IMR-90 (cell line): ENCODE measurements around the gene RYK. TPM values are rescaled to one million over a fixed set of nuclear protein-coding genes. Genes with fewer than 3 reads are reported as not detected.

Experiments used
- ATAC-seq: fragments of 200-7000 bp; cut with Tn5 transposase; 2 replicates; pipeline ENCODE4 v1.9.1; 2020; ENCODE audit warnings: low read depth, mild to moderate bottlenecking, moderate library complexity
- BruUV-seq: library from RNA; stranded (reverse); fragments of 400-500 nt; replicated peaks from 2 replicates; lab custom pipeline; 2021; lab: Mats Ljungman, UMichigan
- CTCF ChIA-PET: fragments of 300-600 bp; formaldehyde crosslinking; extraction: SDS; loops from one replicate; lab custom pipeline; 2021; ENCODE audit warnings: antibody characterized with exemption; lab: Yijun Ruan, JAX
- POLR2A ChIA-PET: fragments of 300-600 bp; sonication (Branson Sonifier 250); formaldehyde crosslinking; loops from one replicate; lab custom pipeline; 2022; ENCODE audit warnings: antibody characterized with exemption; ENCODE audit not compliant: unreplicated experiment; lab: Charles Lee
- DNase-seq: peaks from one replicate; pipeline ENCODE4 v3.0.0; 2013
- H2AFZ ChIP-seq: replicated peaks from 2 replicates; pipeline ENCODE3; 2013; ENCODE audit warnings: low read length, mild to moderate bottlenecking; ENCODE audit not compliant: poor library complexity
- H2AK5ac ChIP-seq: 2 replicates; pipeline ENCODE4 v1.6.1; 2013; ENCODE audit warnings: low read depth, low read length, inconsistent platforms
- H2AK9ac ChIP-seq: replicated peaks from 2 replicates; pipeline ENCODE3; 2013; ENCODE audit warnings: mild to moderate bottlenecking, low read depth, low read length, moderate library complexity; ENCODE audit not compliant: poor library complexity
- H2BK120ac ChIP-seq: 2 replicates; pipeline ENCODE4 v1.6.1; 2013; ENCODE audit warnings: low read depth, low read length, inconsistent platforms
- H2BK15ac ChIP-seq: 3 replicates; pipeline ENCODE4 v1.6.1; 2013; ENCODE audit warnings: low read depth, low read length, inconsistent platforms
- H2BK20ac ChIP-seq: 2 replicates; pipeline ENCODE4 v1.6.1; 2013; ENCODE audit warnings: low read depth, mild to moderate bottlenecking, inconsistent platforms, low read length, moderate library complexity
- H2BK5ac ChIP-seq: 2 replicates; pipeline ENCODE4 v1.6.1; 2013; ENCODE audit warnings: mild to moderate bottlenecking, low read depth, low read length, inconsistent platforms; ENCODE audit not compliant: poor library complexity, severe bottlenecking
- H3K14ac ChIP-seq: replicated peaks from 2 replicates; pipeline ENCODE4 v1.6.1; 2013; ENCODE audit warnings: low read depth, low read length, inconsistent platforms
- H3K18ac ChIP-seq: 2 replicates; pipeline ENCODE4 v1.6.1; 2013; ENCODE audit warnings: low read depth, low read length, control low read depth
- H3K23ac ChIP-seq: 2 replicates; pipeline ENCODE4 v1.6.1; 2013; ENCODE audit warnings: low read depth, low read length, inconsistent platforms
- H3K27ac ChIP-seq: 2 replicates; pipeline ENCODE4 v1.5.1; 2013; ENCODE audit warnings: mild to moderate bottlenecking, control low read depth, low read length; ENCODE audit not compliant: insufficient read depth
- H3K27me3 ChIP-seq: 2 replicates; pipeline ENCODE4 v1.6.1; 2013; ENCODE audit warnings: low read length; ENCODE audit not compliant: control insufficient read depth, insufficient read depth
- H3K36me3 ChIP-seq: 2 replicates; pipeline ENCODE4 v1.6.1; 2013; ENCODE audit warnings: low read length, mixed read lengths; ENCODE audit not compliant: control insufficient read depth, insufficient read depth
- H3K4ac ChIP-seq: 2 replicates; pipeline ENCODE4 v1.6.1; 2013; ENCODE audit warnings: low read depth, low read length, inconsistent platforms
- H3K4me1 ChIP-seq: 2 replicates; pipeline ENCODE4 v1.6.1; 2013; ENCODE audit warnings: low read length, mixed read lengths; ENCODE audit not compliant: control insufficient read depth, insufficient read depth
- H3K4me2 ChIP-seq: 2 replicates; pipeline ENCODE4 v1.6.1; 2013; ENCODE audit warnings: low read depth, mild to moderate bottlenecking, control low read depth, low read length, moderate library complexity
- H3K4me3 ChIP-seq: 2 replicates; pipeline ENCODE4 v1.5.1; 2013; ENCODE audit warnings: low read depth, mild to moderate bottlenecking, control low read depth, low read length, moderate library complexity; ENCODE audit not compliant: insufficient read depth
- H3K56ac ChIP-seq: 2 replicates; pipeline ENCODE4 v1.6.1; 2013; ENCODE audit warnings: low read length, inconsistent platforms; ENCODE audit not compliant: insufficient read depth; ENCODE audit errors: extremely low read depth
- H3K79me1 ChIP-seq, 2 experiments: 2 replicates each; pipeline ENCODE4 v1.6.1; 2013; ENCODE audit warnings: low read length in 2 of 2, inconsistent platforms in 1 of 2, low read depth in 1 of 2
- H3K9ac ChIP-seq: 2 replicates; pipeline ENCODE4 v1.6.1; 2013; ENCODE audit warnings: low read depth, low read length, control low read depth
- H3K9me1 ChIP-seq: 2 replicates; pipeline ENCODE4 v1.6.1; 2013; ENCODE audit warnings: low read length, inconsistent platforms; ENCODE audit not compliant: insufficient read depth
- H3K9me3 ChIP-seq: 2 replicates; pipeline ENCODE4 v1.6.1; 2013; ENCODE audit warnings: low read length; ENCODE audit not compliant: control insufficient read depth, insufficient read depth
- H4K20me1 ChIP-seq: 2 replicates; pipeline ENCODE4 v1.6.1; 2013; ENCODE audit warnings: low read length, inconsistent platforms; ENCODE audit not compliant: insufficient read depth
- H4K5ac ChIP-seq: 2 replicates; pipeline ENCODE4 v1.6.1; 2013; ENCODE audit warnings: mild to moderate bottlenecking, low read depth, low read length, control low read depth
- H4K8ac ChIP-seq, 2 experiments: 2 replicates each; pipeline ENCODE4 v1.6.1; 2013; ENCODE audit warnings: low read depth in 2 of 2, low read length in 2 of 2, control low read depth in 1 of 2, inconsistent platforms in 1 of 2
- H4K91ac ChIP-seq: 2 replicates; pipeline ENCODE4 v1.6.1; 2013; ENCODE audit warnings: low read depth, low read length, inconsistent platforms; ENCODE audit not compliant: insufficient read depth
- BHLHE40 ChIP-seq: fragments of 150-350 bp; IDR thresholded peaks from 2 replicates; pipeline ENCODE4 v1.6.1; 2016; ENCODE audit warnings: mild to moderate bottlenecking, low read depth, low read length
- CEBPB ChIP-seq: IDR thresholded peaks from 2 replicates; pipeline ENCODE4 v1.6.1; 2012; ENCODE audit warnings: low read depth, low read length, improper control_type of control experiment
- CHD1 ChIP-seq: IDR thresholded peaks from 2 replicates; pipeline ENCODE4 v1.6.1; 2012; ENCODE audit warnings: low read depth, low read length, improper control_type of control experiment
- CTCF ChIP-seq: conservative IDR thresholded peaks from 2 replicates; pipeline ENCODE4 v1.5.1; 2012; ENCODE audit warnings: mild to moderate bottlenecking, low read depth, low read length, improper control_type of control experiment
- ELK1 ChIP-seq: fragments of 150-350 bp; IDR thresholded peaks from 2 replicates; pipeline ENCODE4 v1.6.1; 2016; ENCODE audit warnings: low read depth, mild to moderate bottlenecking, low read length, moderate library complexity, borderline replicate concordance
- FOS ChIP-seq: fragments of 150-350 bp; IDR thresholded peaks from 2 replicates; pipeline ENCODE4 v1.6.1; 2016; ENCODE audit warnings: low read depth, low read length
- MXI1 ChIP-seq: IDR thresholded peaks from 2 replicates; pipeline ENCODE4 v1.6.1; 2012; ENCODE audit warnings: low read depth, mild to moderate bottlenecking, low read length, moderate library complexity, borderline replicate concordance
- NFE2L2 ChIP-seq: fragments of 150-350 bp; IDR thresholded peaks from 2 replicates; pipeline ENCODE4 v1.6.1; 2016; ENCODE audit warnings: low read depth, mild to moderate bottlenecking, low read length
- POLR2A ChIP-seq: IDR thresholded peaks from 2 replicates; pipeline ENCODE4 v1.6.1; 2012; ENCODE audit warnings: mild to moderate bottlenecking, low read depth, low read length
- RAD21 ChIP-seq: IDR thresholded peaks from 2 replicates; pipeline ENCODE4 v1.6.1; 2012; ENCODE audit warnings: low read length, improper control_type of control experiment
- RCOR1 ChIP-seq: IDR thresholded peaks from 2 replicates; pipeline ENCODE4 v1.6.1; 2012; ENCODE audit warnings: mild to moderate bottlenecking, low read length, improper control_type of control experiment; ENCODE audit not compliant: insufficient replicate concordance
- RFX5 ChIP-seq: IDR thresholded peaks from 2 replicates; pipeline ENCODE4 v1.8.0; 2012; ENCODE audit warnings: low read depth, mild to moderate bottlenecking, low read length, moderate library complexity
- SMC3 ChIP-seq: fragments of 150-350 bp; IDR thresholded peaks from 2 replicates; pipeline ENCODE4 v1.6.1; 2016; ENCODE audit warnings: low read depth, mild to moderate bottlenecking, antibody characterized with exemption, low read length, moderate library complexity
- USF2 ChIP-seq: fragments of 150-350 bp; IDR thresholded peaks from 2 replicates; pipeline ENCODE4 v1.6.1; 2017; ENCODE audit warnings: mild to moderate bottlenecking, antibody characterized with exemption, low read length, low read depth
- WGBS, 2 experiments: methylation state at CpG; one replicate each; pipeline versions ENCODE4 v1.1.5 to v1.1.7; 2013; ENCODE audit warnings: missing lambda C conversion rate in 2 of 2; ENCODE audit not compliant: insufficient read length in 1 of 2; ENCODE audit errors: extremely low coverage in 2 of 2; 5-methylcytosine and 5-hydroxymethylcytosine counted together
- dilution Hi-C: fragments of 300-500 bp; cut with HindIII; formaldehyde crosslinking; loops from one replicate; pipeline ENCODE4 v1.14.3; 2018; ENCODE audit warnings: low sequenced_read_pairs; ENCODE audit not compliant: unreplicated experiment
- in situ Hi-C: fragments of 300-500 bp; cut with MboI; formaldehyde crosslinking; loops from 3 replicates; pipeline ENCODE4 v1.14.3; 2019; ENCODE audit warnings: low sequenced_read_pairs, inconsistent platforms, mixed read lengths
- intact Hi-C: fragments of 100-400 bp; cut with micrococcal nuclease; formaldehyde crosslinking; loops from 2 replicates; pipeline ENCODE4 v1.10.0; 2022
- polyA plus RNA-seq, 3 experiments: library from polyadenylated mRNA; depleted of rRNA; stranded (reverse); fragments of >200 nt; gene quantifications; 2 replicates each; pipeline ENCODE4 v1.2.3, GENCODE V29; 2012; ENCODE audit warnings: low replicate concordance in 1 of 3
- total RNA-seq: library from RNA; depleted of rRNA; stranded (reverse); fragments of >200 nt; gene quantifications from 2 replicates; pipeline ENCODE4 v1.2.3, GENCODE V29; 2012

RYK gene
- total and polyA plus RNA-seq, 2 of the 4 experiments (the other 2 are of a cell fraction), result 42.4 to 106 TPM

- H3K4me3 ChIP-seq, result no peak overlapping the region
- no peak overlapping the region for H3K23ac ChIP-seq
- H3K9me1 ChIP-seq, result no peaks in the 10 kb centered on the region; the same call in 1 of the 2 replicates
- no peak overlapping the region for H4K5ac ChIP-seq
- no peak overlapping the region for H4K91ac ChIP-seq
- no peak overlapping the region for H3K4ac ChIP-seq
- no peaks in the 10 kb centered on the region for H3K9me3 ChIP-seq
- no peak overlapping the region for H2BK5ac ChIP-seq
- peaks cover 5% of the 10 kb centered on the region in 2 experiments; a peak in 3 of 4 replicates for H3K79me1 ChIP-seq
- CTCF ChIA-PET, result no interaction called here
- BruUV-seq, result no TSS peak
- H3K18ac ChIP-seq, result no peak overlapping the region
- no peak overlapping the region for H2BK20ac ChIP-seq
- H3K36me3 ChIP-seq, result peaks cover 28% of the 10 kb centered on the region
- in situ Hi-C loops (no loop called here), intact Hi-C loops (no loop called here), dilution Hi-C loops (no loop called here)
- ATAC-seq, result no peak
- POLR2A ChIA-PET, result no interaction called here
- H2AK9ac ChIP-seq, result no peak overlapping the region
- no peak for DNase-seq
- H4K20me1 ChIP-seq, result no peaks in the 10 kb centered on the region
- H2BK120ac ChIP-seq, result no peak overlapping the region
- no peak overlapping the region for H2AFZ ChIP-seq
- no peak overlapping the region for H2AK5ac ChIP-seq
- H3K4me2 ChIP-seq, result no peak overlapping the region
- no peak overlapping the region for H3K27ac ChIP-seq
- WGBS, 2 experiments, result no CpG with 5 or more reads among the region's 2 CpGs
- 0 out of 2 replicates have a peak, but pooled peaks cover 1% of the 10 kb centered on the region for H3K4me1 ChIP-seq
- H2BK15ac ChIP-seq, result no peak overlapping the region
- H3K56ac ChIP-seq, result no peak overlapping the region
- H4K8ac ChIP-seq, result no peak overlapping the region
- H3K27me3 ChIP-seq, result no peaks in the 10 kb centered on the region
- TF ChIP-seq FOS, result no peak
- TF ChIP-seq RFX5, result no peak
- no peak for TF ChIP-seq POLR2A
- TF ChIP-seq MXI1, result no peak
- no peak for TF ChIP-seq BHLHE40
- no peak for TF ChIP-seq NFE2L2
- no peak for TF ChIP-seq SMC3
- TF ChIP-seq CHD1, result no peak
- no peak for TF ChIP-seq RAD21
- no peak for TF ChIP-seq RCOR1
- no peak for TF ChIP-seq CTCF
- no peak for TF ChIP-seq ELK1
- no peak for TF ChIP-seq USF2
- no peak for TF ChIP-seq CEBPB
- H3K9ac ChIP-seq, result no peak overlapping the region
- H3K14ac ChIP-seq, result no peak overlapping the region
Observed at GRCh38 chr3:134150476-134150875, 100.2 kb downstream of the RYK start.
